Activated B cell treated with CpG ODN at 0.5 μM for 24 hours (primary cell): Measurements from ENCODE around the gene CHN1. TPM values are rescaled to one million over a fixed set of nuclear protein-coding genes. Genes with fewer than 3 reads are reported as not detected.

Source experiments
- ATAC-seq: fragments of 200-7000 bp; cut with Tn5 transposase; one replicate; pipeline ENCODE4 v1.10.0; 2021; ENCODE audit warnings: low read depth, mild to moderate bottlenecking, moderate library complexity
- CTCF ChIA-PET: fragments of 350-600 bp; sonication (Branson Sonifier 250); formaldehyde crosslinking; loops from one replicate; lab custom pipeline; 2021; ENCODE audit warnings: antibody characterized with exemption; lab: Charles Lee
- POLR2A ChIA-PET: fragments of 350-600 bp; sonication (Branson Sonifier 250); formaldehyde crosslinking; loops from one replicate; lab custom pipeline; 2021; ENCODE audit warnings: antibody characterized with exemption; lab: Charles Lee
- DNase-seq: peaks from one replicate; pipeline ENCODE4 v3.0.0; 2022
- H3K27ac Mint-ChIP-seq: one replicate; pipeline ENCODE4 v1.8.0; 2020; ENCODE audit warnings: mixed read lengths
- H3K27me3 Mint-ChIP-seq: one replicate; pipeline ENCODE4 v1.8.0; 2021; ENCODE audit warnings: mixed read lengths
- H3K36me3 Mint-ChIP-seq: one replicate; pipeline ENCODE4 v1.8.0; 2021; ENCODE audit warnings: low read depth, mixed read lengths
- H3K4me1 Mint-ChIP-seq: one replicate; pipeline ENCODE4 v1.8.0; 2021; ENCODE audit warnings: mixed read lengths
- H3K4me3 Mint-ChIP-seq: one replicate; pipeline ENCODE4 v1.8.0; 2020; ENCODE audit warnings: mild to moderate bottlenecking, mixed read lengths
- H3K9me3 Mint-ChIP-seq: one replicate; pipeline ENCODE4 v1.8.0; 2020; ENCODE audit warnings: mixed read lengths
- intact Hi-C: fragments of 100-400 bp; cut with micrococcal nuclease; formaldehyde crosslinking; loops from one replicate; pipeline ENCODE4 v1.15.1; 2024
- total RNA-seq: library from RNA; stranded (reverse); gene quantifications from 2 replicates; pipeline ENCODE4 v1.2.3, GENCODE V29; 2022
- TF ChIP-seq, protein P1 (sequence below): fragments of 200-600 bp; IDR thresholded peaks from one replicate; pipeline ENCODE4 v1.8.0; 2022; ENCODE audit warnings: antibody characterized with exemption, mild to moderate bottlenecking

CHN1 gene
- total RNA-seq, 1 donor from 2014 or later = 0.80 TPM

DNA sequence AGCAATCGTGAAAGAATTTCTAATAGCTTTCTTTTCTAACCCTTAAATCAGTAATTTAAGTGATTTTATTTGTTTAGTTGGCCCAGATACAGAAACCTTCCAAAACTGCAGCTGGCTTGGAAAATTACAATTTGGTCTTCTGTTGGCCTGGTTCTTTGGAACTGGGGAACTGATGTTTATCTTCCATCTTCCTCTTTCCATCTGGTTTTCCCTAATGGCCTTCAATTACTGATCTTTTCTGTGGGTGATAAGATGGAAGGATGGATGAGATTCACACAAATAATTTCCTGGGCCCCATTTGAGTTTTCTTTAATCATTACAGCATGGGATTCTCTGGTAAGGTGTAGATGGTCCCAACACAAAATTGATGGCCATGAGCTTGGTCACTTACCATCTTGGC is 134.4 kb downstream of the CHN1 start:
- Mint-ChIP-seq H3K4me1 (no peaks in the 10 kb centered on the region), H3K4me3 (no peak overlapping the region), H3K27ac (no peak overlapping the region), H3K27me3 (peaks cover 2% of the 10 kb centered on the region), H3K9me3 (no peaks in the 10 kb centered on the region), H3K36me3 (no peaks in the 10 kb centered on the region)
- POLR2A ChIA-PET = no interaction called here
- TF ChIP-seq, protein P1, sequence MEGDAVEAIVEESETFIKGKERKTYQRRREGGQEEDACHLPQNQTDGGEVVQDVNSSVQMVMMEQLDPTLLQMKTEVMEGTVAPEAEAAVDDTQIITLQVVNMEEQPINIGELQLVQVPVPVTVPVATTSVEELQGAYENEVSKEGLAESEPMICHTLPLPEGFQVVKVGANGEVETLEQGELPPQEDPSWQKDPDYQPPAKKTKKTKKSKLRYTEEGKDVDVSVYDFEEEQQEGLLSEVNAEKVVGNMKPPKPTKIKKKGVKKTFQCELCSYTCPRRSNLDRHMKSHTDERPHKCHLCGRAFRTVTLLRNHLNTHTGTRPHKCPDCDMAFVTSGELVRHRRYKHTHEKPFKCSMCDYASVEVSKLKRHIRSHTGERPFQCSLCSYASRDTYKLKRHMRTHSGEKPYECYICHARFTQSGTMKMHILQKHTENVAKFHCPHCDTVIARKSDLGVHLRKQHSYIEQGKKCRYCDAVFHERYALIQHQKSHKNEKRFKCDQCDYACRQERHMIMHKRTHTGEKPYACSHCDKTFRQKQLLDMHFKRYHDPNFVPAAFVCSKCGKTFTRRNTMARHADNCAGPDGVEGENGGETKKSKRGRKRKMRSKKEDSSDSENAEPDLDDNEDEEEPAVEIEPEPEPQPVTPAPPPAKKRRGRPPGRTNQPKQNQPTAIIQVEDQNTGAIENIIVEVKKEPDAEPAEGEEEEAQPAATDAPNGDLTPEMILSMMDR = no peak
- CTCF ChIA-PET = no interaction called here
- intact Hi-C loops = no loop called here
- no peak for ATAC-seq
- no peak for DNase-seq

- TF ChIP-seq, protein P1 = no peak
- H3K27me3 Mint-ChIP-seq = peaks cover 2% of the 10 kb centered on the region
- ATAC-seq = no peak
- intact Hi-C loops = no loop called here
- DNase-seq = no peak
- no peaks in the 10 kb centered on the region for H3K4me1 Mint-ChIP-seq
- CTCF ChIA-PET = no interaction called here
- H3K36me3 Mint-ChIP-seq = no peaks in the 10 kb centered on the region
- no peaks in the 10 kb centered on the region for H3K9me3 Mint-ChIP-seq
- H3K27ac Mint-ChIP-seq = no peak overlapping the region
- H3K4me3 Mint-ChIP-seq = no peak overlapping the region
- POLR2A ChIA-PET = no interaction called here
Observed at GRCh38 chr2:174868878-174869277, 136.3 kb downstream of the CHN1 start.

DNA sequence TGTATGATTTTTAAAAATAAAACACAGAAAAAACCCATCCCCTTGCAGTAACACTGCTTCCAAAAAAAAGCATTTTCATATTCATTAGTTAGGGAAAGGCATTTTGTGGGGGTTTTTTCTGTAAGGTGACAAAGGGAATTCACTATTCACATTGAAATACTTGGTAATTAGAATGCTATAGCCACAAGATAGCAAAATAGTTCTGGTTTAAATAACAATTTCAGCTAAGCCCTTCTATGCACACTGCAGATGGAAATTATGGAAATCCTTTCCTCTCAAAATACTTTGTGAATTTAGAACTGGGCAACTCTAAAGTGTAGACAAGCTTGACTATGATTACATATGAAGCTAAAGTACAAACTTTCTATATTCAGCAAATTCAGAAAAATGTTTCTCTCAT is 138.8 kb downstream of the CHN1 start:
- Mint-ChIP-seq H3K27me3 (peaks cover 4% of the 10 kb centered on the region), H3K4me1 (no peaks in the 10 kb centered on the region), H3K27ac (no peak overlapping the region), H3K4me3 (no peak overlapping the region), H3K36me3 (no peaks in the 10 kb centered on the region), H3K9me3 (no peaks in the 10 kb centered on the region)
- ChIA-PET CTCF (no interaction called here), POLR2A (no interaction called here)
- DNase-seq (no peak), ATAC-seq (no peak)
- TF ChIP-seq, protein P1 = no peak
- intact Hi-C loops = no loop called here

GRCh38 chr2:174863183-174863582 is 142.0 kb downstream of the CHN1 start:
- ChIA-PET POLR2A (no interaction called here), CTCF (no interaction called here)
- no peak for ATAC-seq
- no peak overlapping the region for H3K27ac Mint-ChIP-seq
- no peaks in the 10 kb centered on the region for H3K4me1 Mint-ChIP-seq
- H3K9me3 Mint-ChIP-seq = no peaks in the 10 kb centered on the region
- no peaks in the 10 kb centered on the region for H3K36me3 Mint-ChIP-seq
- H3K4me3 Mint-ChIP-seq = no peak overlapping the region
- TF ChIP-seq, protein P1 = no peak
- H3K27me3 Mint-ChIP-seq = peaks cover 2% of the 10 kb centered on the region
- intact Hi-C loops = no loop called here
- no peak for DNase-seq

GRCh38 chr2:174859563-174860169 is 145.5 kb downstream of the CHN1 start:
- no peak overlapping the region for H3K27ac Mint-ChIP-seq
- intact Hi-C loops = no loop called here
- no peaks in the 10 kb centered on the region for H3K4me1 Mint-ChIP-seq
- POLR2A ChIA-PET = no interaction called here
- CTCF ChIA-PET = no interaction called here
- no peaks in the 10 kb centered on the region for H3K36me3 Mint-ChIP-seq
- H3K27me3 Mint-ChIP-seq = peaks cover 2% of the 10 kb centered on the region
- no peaks in the 10 kb centered on the region for H3K9me3 Mint-ChIP-seq
- DNase-seq (no peak), ATAC-seq (no peak)
- H3K4me3 Mint-ChIP-seq = no peak overlapping the region
- TF ChIP-seq, protein P1 = no peak
